WERI-Rb-1 (cell line): ENCODE data around the gene ACOXL.

Source experiments
- DNase-seq: peaks from one replicate; pipeline ENCODE4 v3.0.0-alpha.2; 2020
- H3K27ac ChIP-seq: fragments of 250-450 bp; sonication (Bioruptor Pico); 2 replicates; pipeline ENCODE4 v1.5.1; 2020; ENCODE audit warnings: mild to moderate bottlenecking, moderate library complexity
- H3K27me3 ChIP-seq: fragments of 250-450 bp; sonication (Bioruptor Pico); 2 replicates; pipeline ENCODE4 v1.5.1; 2021; ENCODE audit warnings: mild to moderate bottlenecking, low read depth, moderate library complexity; ENCODE audit not compliant: insufficient read depth, severe bottlenecking
- H3K36me3 ChIP-seq: fragments of 250-450 bp; sonication (Bioruptor Pico); 2 replicates; pipeline ENCODE4 v1.5.1; 2020; ENCODE audit warnings: mild to moderate bottlenecking, moderate library complexity
- H3K4me3 ChIP-seq: 2 replicates; pipeline ENCODE4 v1.5.1; 2011; ENCODE audit warnings: low read depth, mild to moderate bottlenecking, control low read depth, low read length
- H3K9me3 ChIP-seq: fragments of 250-450 bp; sonication (Bioruptor Pico); 2 replicates; pipeline ENCODE4 v1.5.1; 2021; ENCODE audit warnings: mild to moderate bottlenecking, moderate library complexity; ENCODE audit not compliant: severe bottlenecking
- CTCF ChIP-seq: IDR thresholded peaks from 2 replicates; pipeline ENCODE4 v1.5.1; 2011; ENCODE audit warnings: low read depth, mild to moderate bottlenecking, control low read depth, inconsistent platforms, low read length

Gene ACOXL

DNA sequence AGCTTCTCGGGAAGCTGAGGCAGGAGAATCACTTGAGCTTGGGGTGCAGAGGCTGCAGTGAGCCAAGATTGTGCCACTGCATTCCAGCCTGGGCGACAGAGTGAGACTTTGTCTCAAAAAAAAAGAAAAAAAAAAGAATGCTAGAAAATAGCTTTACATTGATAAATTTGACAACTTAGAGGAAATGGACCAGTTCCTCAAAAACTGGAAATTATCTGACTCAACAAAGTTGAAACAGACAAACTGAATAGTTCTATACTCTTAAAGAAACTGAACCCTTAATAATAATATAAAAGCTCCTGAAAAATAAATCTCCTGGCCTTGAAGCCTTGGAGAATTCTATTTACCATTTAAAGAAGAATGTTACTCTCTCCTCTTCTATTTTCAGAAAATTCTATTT, 237.3 kb downstream of the ACOXL start:
- Histone ChIP-seq H3K27me3 (peaks cover 53% of the 10 kb centered on the region), H3K4me3 (no peak overlapping the region), H3K36me3 (no peaks in the 10 kb centered on the region), H3K9me3 (peaks cover 3% of the 10 kb centered on the region), H3K27ac (no peak overlapping the region)
- DNase-seq = no peak
- no peak for TF ChIP-seq CTCF

DNA sequence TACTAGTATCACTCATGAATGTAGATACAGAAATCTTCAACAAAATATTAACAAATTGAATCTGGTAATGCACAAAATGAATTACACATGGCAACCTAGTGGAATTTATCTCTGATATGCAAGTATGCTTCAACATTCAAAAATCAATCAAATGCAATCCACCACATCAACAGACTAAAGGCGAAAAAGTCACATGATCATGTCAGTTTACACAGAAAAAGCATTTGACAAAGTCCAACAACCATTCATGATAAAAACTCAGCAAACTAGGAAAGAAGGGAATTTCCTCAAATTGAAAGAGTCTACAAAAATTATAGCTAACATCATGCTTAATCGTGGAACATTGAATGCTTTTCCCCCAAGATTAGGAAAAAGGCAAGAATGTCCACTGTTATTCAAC, 237.8 kb downstream of the ACOXL start:
- DNase-seq = no peak
- H3K4me3 ChIP-seq = no peak overlapping the region
- TF ChIP-seq CTCF = no peak
- peaks cover 54% of the 10 kb centered on the region for H3K27me3 ChIP-seq
- H3K27ac ChIP-seq = no peak overlapping the region
- H3K36me3 ChIP-seq = no peaks in the 10 kb centered on the region
- H3K9me3 ChIP-seq = peaks cover 3% of the 10 kb centered on the region

DNA sequence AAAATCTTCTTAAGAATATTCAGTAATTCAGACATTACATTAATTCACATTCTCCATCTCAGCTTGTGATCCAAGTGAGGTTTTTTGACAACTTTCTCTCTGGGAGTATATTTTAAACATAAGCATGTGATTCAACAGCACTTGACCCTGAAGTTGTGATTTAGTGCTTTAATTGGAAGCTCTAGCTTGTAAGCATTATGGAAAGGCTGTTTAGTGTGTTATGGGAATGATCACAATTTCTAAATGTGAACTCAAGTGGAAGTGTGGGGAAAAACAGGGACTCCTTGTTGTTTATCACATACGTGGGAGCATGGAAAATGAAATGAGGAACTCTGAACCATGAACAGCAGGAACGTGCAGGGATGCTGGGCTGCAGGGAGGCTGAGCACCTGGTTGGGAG, 239.4 kb downstream of the ACOXL start:
- peaks cover 55% of the 10 kb centered on the region for H3K27me3 ChIP-seq
- no peak overlapping the region for H3K27ac ChIP-seq
- no peak overlapping the region for H3K4me3 ChIP-seq
- DNase-seq = no peak
- TF ChIP-seq CTCF = no peak
- H3K36me3 ChIP-seq = no peaks in the 10 kb centered on the region
- H3K9me3 ChIP-seq = peaks cover 3% of the 10 kb centered on the region

DNA sequence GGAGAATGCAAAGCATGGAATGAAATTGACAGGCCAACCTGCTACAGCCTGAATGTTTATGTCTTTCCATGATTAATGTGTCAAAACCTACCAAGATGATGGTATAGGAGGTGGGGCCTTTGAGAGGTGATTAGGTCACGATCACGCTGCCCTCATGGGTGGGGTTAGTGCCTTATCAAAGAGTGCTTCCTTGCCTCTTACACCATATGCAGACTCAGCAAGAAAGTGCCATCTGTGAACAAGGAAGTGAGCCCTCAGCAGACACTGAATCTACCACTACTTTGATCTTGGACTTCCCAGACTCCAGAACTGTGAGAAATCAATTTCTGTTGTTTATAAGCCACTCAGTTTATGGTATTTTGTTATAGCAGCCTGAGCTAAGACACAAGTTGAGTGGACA, 240.9 kb downstream of the ACOXL start:
- Histone ChIP-seq H3K36me3 (no peaks in the 10 kb centered on the region), H3K27me3 (peaks cover 60% of the 10 kb centered on the region)
- no peak for TF ChIP-seq CTCF

GRCh38 chr2:110977403-110977802, 245.0 kb downstream of the ACOXL start:
- Histone ChIP-seq H3K27me3 (peaks cover 87% of the 10 kb centered on the region), H3K27ac (no peak overlapping the region), H3K4me3 (no peak overlapping the region), H3K36me3 (no peaks in the 10 kb centered on the region), H3K9me3 (peaks cover 1% of the 10 kb centered on the region)
- no peak for TF ChIP-seq CTCF
- DNase-seq = no peak

More for the DNA sequence above, 240.9 kb downstream of the ACOXL start:
- Histone ChIP-seq H3K27ac (no peak overlapping the region), H3K9me3 (peaks cover 3% of the 10 kb centered on the region), H3K4me3 (no peak overlapping the region)
- no peak for DNase-seq

DNA sequence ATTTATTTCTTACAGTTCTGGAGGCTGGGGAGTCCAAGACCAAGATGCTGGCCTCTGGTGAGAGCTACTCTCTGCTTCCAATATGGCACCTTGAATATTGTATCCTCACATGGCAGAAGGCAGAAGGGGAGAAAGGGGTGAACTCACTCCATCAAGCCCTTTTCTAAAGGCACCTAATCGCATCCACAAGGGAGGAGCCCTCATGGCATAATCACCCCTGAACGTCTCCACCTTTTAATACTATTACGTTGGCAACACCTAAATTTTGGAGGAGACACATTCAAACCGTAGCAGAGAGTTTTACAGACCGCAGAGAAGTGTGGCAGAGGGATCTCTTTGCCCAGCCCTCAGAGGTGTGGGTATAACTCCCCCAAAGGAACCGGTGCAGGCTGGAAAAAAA, 245.8 kb downstream of the ACOXL start:
- DNase-seq = no peak
- no peak overlapping the region for H3K4me3 ChIP-seq
- no peak for TF ChIP-seq CTCF
- H3K27me3 ChIP-seq = peaks cover 90% of the 10 kb centered on the region
- H3K9me3 ChIP-seq = no peaks in the 10 kb centered on the region
- H3K27ac ChIP-seq = no peak overlapping the region
- no peaks in the 10 kb centered on the region for H3K36me3 ChIP-seq
